ENCODE data around the gene RBBP8NL. TPM values are rescaled to one million over a fixed set of nuclear protein-coding genes. Genes with fewer than 3 reads are reported as not detected.

The RBBP8NL gene
- total and polyA plus RNA-seq, 2 of the 8 experiments (the other 6 are each of a cell fraction or from before 2014, with no cell fraction given): 0.43 to 0.48 TPM

DNA sequence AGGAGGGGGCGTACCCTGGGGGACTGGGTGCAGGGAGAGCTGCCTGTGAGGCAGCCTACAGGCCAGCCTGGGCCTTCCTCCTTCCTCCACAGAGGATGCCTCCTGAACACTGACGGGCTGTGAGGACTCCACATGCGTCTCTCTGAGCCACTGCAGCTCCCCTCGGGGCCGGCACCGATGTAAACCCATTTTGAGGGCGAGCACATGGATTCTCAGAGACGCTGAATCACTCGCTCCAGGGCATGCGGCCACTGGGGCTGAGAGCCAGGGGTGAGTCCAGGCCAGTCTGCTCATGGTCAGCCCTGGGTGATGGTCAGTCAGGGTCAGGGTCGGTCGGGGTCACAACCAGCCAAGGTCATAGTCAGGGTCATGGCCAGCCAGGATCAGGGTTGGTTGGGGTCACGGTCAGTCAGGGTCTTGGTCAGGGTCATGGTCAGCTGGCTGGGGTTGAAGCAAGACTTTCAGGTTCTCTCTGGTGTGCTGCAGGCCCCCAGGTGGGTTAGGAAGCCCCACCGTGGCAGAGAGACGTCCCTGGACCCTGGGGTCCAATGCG is 14.7 kb upstream of the RBBP8NL start:
- H3K18ac ChIP-seq (ENCODE audit: extremely low read depth, low read length): no peak overlapping the region
- ChIA-PET CTCF (ENCODE audit: partially characterized antibody) (interaction anchor here (1.1 to 1.8 kb wide), 6 partner anchors 8 to 349 kb away, joined by 3 to 6 read pairs (median 4); no protein-coding TSS in a partner anchor), POLR2A (ENCODE audit: partially characterized antibody) (interaction anchor here (1.2 kb wide), 1 partner anchor 10 kb away, joined by 3 read pairs; no protein-coding TSS in a partner anchor)
- no peaks in the 10 kb centered on the region for H3K79me1 ChIP-seq (ENCODE audit: low read depth, low read length)
- FAIRE-seq: no peak
- H3K36me3 ChIP-seq (ENCODE audit: control insufficient read depth in 2 of 4, insufficient read depth in 4 of 4, low read length in 3 of 4): no peaks in the 10 kb centered on the region
- H4K8ac ChIP-seq (ENCODE audit: extremely low read depth, insufficient read depth, low read length): peak overlapping the region; percentile 57
- DNase-seq (ENCODE audit: low read depth in 1 of 2, low spot score in 2 of 2): no peak
- peak overlapping the region; percentile 43; the same call in 1 of the 2 replicates for H2BK12ac ChIP-seq (ENCODE audit: low read depth, low read length)
- no peak overlapping the region for H4K5ac ChIP-seq (ENCODE audit: insufficient read length, low read depth, low read length)
- H3K23ac ChIP-seq (ENCODE audit: insufficient read length): no peak overlapping the region
- no peak overlapping the region for H3K14ac ChIP-seq (ENCODE audit: insufficient read length)
- H3K9me3 ChIP-seq (ENCODE audit: insufficient read depth in 2 of 2, low read depth in 1 of 2, low read length in 1 of 2): no peaks in the 10 kb centered on the region
- 0 out of 2 replicates have a peak, but pooled peaks cover 2% of the 10 kb centered on the region for H3K23me2 ChIP-seq (ENCODE audit: low read depth, low read length)
- no peak overlapping the region for H2BK120ac ChIP-seq (replicated peaks; ENCODE audit: low read depth, low read length)
- H2BK20ac ChIP-seq (ENCODE audit: low read length): no peak overlapping the region
- no peak overlapping the region for H3K4ac ChIP-seq (replicated peaks; ENCODE audit: insufficient read length, low read depth, low read length)
- no peaks in the 10 kb centered on the region for H4K20me1 ChIP-seq (replicated peaks in 1 of 2; ENCODE audit: control insufficient read depth in 1 of 2, insufficient read depth in 2 of 2, low read length in 2 of 2)
- no peak overlapping the region for H2BK5ac ChIP-seq (ENCODE audit: low read depth, low read length)
- no peak overlapping the region for H2AK5ac ChIP-seq (ENCODE audit: low read depth, low read length)
- no peak overlapping the region for H2AFZ ChIP-seq (ENCODE audit: low read length)
- H3K27me3 ChIP-seq (replicated peaks in 1 of 4; ENCODE audit: control insufficient read depth in 3 of 4, extremely low read depth in 1 of 4, insufficient read depth in 3 of 4, low read length in 3 of 4): no peaks in the 10 kb centered on the region; a peak in 1 of 7 replicates
- no peaks in the 10 kb centered on the region for H3K4me1 ChIP-seq (replicated peaks in 1 of 4; ENCODE audit: control insufficient read depth in 3 of 4, insufficient read depth in 4 of 4, low read length in 3 of 4)
- no peak overlapping the region for H3K27ac ChIP-seq (ENCODE audit: low read depth, low read length)
- no peak overlapping the region for H3K9ac ChIP-seq (replicated peaks in 1 of 4; ENCODE audit: extremely low read depth in 1 of 4, low read depth in 3 of 4, low read length in 3 of 4)
- no peak overlapping the region for H3K4me3 ChIP-seq (ENCODE audit: extremely low read depth in 1 of 4, insufficient read depth in 2 of 4, low read depth in 3 of 4, low read length in 4 of 4)
- H3K56ac ChIP-seq (replicated peaks; ENCODE audit: insufficient read length, low read depth, low read length): no peak overlapping the region
- H3K79me2 ChIP-seq (ENCODE audit: control insufficient read depth in 1 of 2, insufficient read depth in 2 of 2, low read length in 2 of 2): no peaks in the 10 kb centered on the region
- H2BK15ac ChIP-seq (ENCODE audit: low read length): no peak overlapping the region
- 88% methylated on average over 16 of the region's 16 CpGs; no CpG with 5 or more reads in 1 of the 2 experiments for WGBS, 2 experiments (ENCODE audit: extremely low coverage in 1 of 2, insufficient coverage in 1 of 2, insufficient read length in 1 of 2, insufficient replicate concordance in 2 of 2, low coverage in 1 of 2, low lambda C conversion rate in 2 of 2, missing lambda C conversion rate in 1 of 2)
- no peak overlapping the region for H4K91ac ChIP-seq (replicated peaks; ENCODE audit: insufficient read length, low read length)
- H3K4me2 ChIP-seq (ENCODE audit: insufficient read depth in 1 of 2, low read depth in 2 of 2, low read length in 2 of 2): no peak overlapping the region
- TF ChIP-seq YY1 (IDR thresholded peaks at IDR 0.05; ENCODE audit: low read depth, low read length) (no peak), TEAD4 (IDR thresholded peaks at IDR 0.05; ENCODE audit: low read depth, low read length) (no peak), SRF (IDR thresholded peaks at IDR 0.05; ENCODE audit: low read depth, low read length) (no peak), ASH2L (IDR thresholded peaks at IDR 0.05; ENCODE audit: low read length) (no peak), CBX5 (IDR thresholded peaks at IDR 0.05; ENCODE audit: low read depth, low read length) (no peak), GTF2F1 (IDR thresholded peaks at IDR 0.05; ENCODE audit: borderline replicate concordance, low read depth, low read length) (no peak), POU5F1 (IDR thresholded peaks at IDR 0.05; ENCODE audit: low read depth, low read length) (no peak), CTBP2 (IDR thresholded peaks at IDR 0.05; ENCODE audit: borderline replicate concordance, insufficient read depth, insufficient read length, low read length) (no peak), RNF2 (IDR thresholded peaks at IDR 0.05; ENCODE audit: borderline replicate concordance, low read depth, low read length, missing control alignments, poor library complexity, severe bottlenecking) (no peak)
- TF ChIP-seq, protein P1, sequence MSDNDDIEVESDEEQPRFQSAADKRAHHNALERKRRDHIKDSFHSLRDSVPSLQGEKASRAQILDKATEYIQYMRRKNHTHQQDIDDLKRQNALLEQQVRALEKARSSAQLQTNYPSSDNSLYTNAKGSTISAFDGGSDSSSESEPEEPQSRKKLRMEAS (IDR thresholded peaks at IDR 0.05): no peak
- TF ChIP-seq, protein P2, sequence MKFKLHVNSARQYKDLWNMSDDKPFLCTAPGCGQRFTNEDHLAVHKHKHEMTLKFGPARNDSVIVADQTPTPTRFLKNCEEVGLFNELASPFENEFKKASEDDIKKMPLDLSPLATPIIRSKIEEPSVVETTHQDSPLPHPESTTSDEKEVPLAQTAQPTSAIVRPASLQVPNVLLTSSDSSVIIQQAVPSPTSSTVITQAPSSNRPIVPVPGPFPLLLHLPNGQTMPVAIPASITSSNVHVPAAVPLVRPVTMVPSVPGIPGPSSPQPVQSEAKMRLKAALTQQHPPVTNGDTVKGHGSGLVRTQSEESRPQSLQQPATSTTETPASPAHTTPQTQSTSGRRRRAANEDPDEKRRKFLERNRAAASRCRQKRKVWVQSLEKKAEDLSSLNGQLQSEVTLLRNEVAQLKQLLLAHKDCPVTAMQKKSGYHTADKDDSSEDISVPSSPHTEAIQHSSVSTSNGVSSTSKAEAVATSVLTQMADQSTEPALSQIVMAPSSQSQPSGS (IDR thresholded peaks at IDR 0.05; ENCODE audit: low read length): no peak

All from H1 (cell line).